K562 (cell line): ENCODE data around the gene CFAP53. TPM values are rescaled to one million over a fixed set of nuclear protein-coding genes. Genes with fewer than 3 reads are reported as not detected.
A peak's percentile ranks its signal among the peaks of the same experiment; 100 is the strongest.

Experiments
- BHLHE40 ChIP-seq: IDR thresholded peaks from 2 replicates; pipeline ENCODE4 v1.6.1; 2011; ENCODE audit warnings: low read length, improper control_type of control experiment
- CBFA2T3 ChIP-seq: fragments of 450-650 bp; IDR thresholded peaks from 2 replicates; pipeline ENCODE4 v1.6.1; 2017
- CXXC5 ChIP-seq: fragments of 250-450 bp; sonication (Bioruptor Pico); IDR thresholded peaks from 2 replicates; pipeline ENCODE4 v1.8.0; 2022; ENCODE audit warnings: inconsistent platforms, mild to moderate bottlenecking, moderate library complexity
- EP400 ChIP-seq: fragments of 450-650 bp; IDR thresholded peaks from 2 replicates; pipeline ENCODE4 v1.6.1; 2017; ENCODE audit warnings: antibody characterized with exemption, mild to moderate bottlenecking, moderate library complexity
- FOXK2 ChIP-seq, 2 experiments: fragments of 450-650 bp; IDR thresholded peaks in 1 of 2; conservative IDR thresholded peaks in 1 of 2; 2 replicates each; pipeline ENCODE4 v1.6.1; 2016; ENCODE audit warnings: low read depth in 2 of 2, mild to moderate bottlenecking in 1 of 2
- MTA3 ChIP-seq: fragments of 450-650 bp; formaldehyde crosslinking; IDR thresholded peaks from 2 replicates; pipeline ENCODE4 v1.6.1; 2017; ENCODE audit warnings: mild to moderate bottlenecking, borderline replicate concordance
- NCOA1 ChIP-seq: fragments of 450-650 bp; IDR thresholded peaks from 2 replicates; pipeline ENCODE4 v1.6.1; 2016; ENCODE audit warnings: low read depth
- PCBP1 ChIP-seq: fragments of 200-400 bp; formaldehyde crosslinking; IDR thresholded peaks from 2 replicates; pipeline ENCODE4 v1.6.1; 2018; ENCODE audit warnings: mild to moderate bottlenecking, low read depth, low read length; ENCODE audit not compliant: poor library complexity, severe bottlenecking
- PCBP2 ChIP-seq: fragments of 200-400 bp; formaldehyde crosslinking; IDR thresholded peaks from 2 replicates; pipeline ENCODE4 v1.6.1; 2018; ENCODE audit warnings: low read length, low read depth, mild to moderate bottlenecking, moderate library complexity; ENCODE audit not compliant: poor library complexity, severe bottlenecking
- TAF9B ChIP-seq: fragments of 450-650 bp; IDR thresholded peaks from 2 replicates; pipeline ENCODE4 v1.6.1; 2018; ENCODE audit warnings: mild to moderate bottlenecking; ENCODE audit not compliant: partially characterized antibody
- TRIM24 ChIP-seq, 2 experiments: fragments of 450-650 bp; IDR thresholded peaks; 2 replicates each; pipeline ENCODE4 v1.6.1; 2016
- YY1 ChIP-seq, 3 experiments: IDR thresholded peaks; 2 replicates each; pipeline ENCODE4 v1.6.1; 2011; ENCODE audit warnings: low read length in 2 of 3, mild to moderate bottlenecking in 2 of 3, moderate library complexity in 2 of 3, borderline replicate concordance in 1 of 3, control low read depth in 1 of 3, low read depth in 1 of 3; ENCODE audit not compliant: insufficient read depth in 3 of 3, insufficient replicate concordance in 2 of 3, control insufficient read depth in 1 of 3, insufficient read length in 1 of 3; ENCODE audit errors: extremely low read depth in 1 of 3
- ZFPM2 ChIP-seq: fragments of 250-450 bp; sonication (Bioruptor Pico); IDR thresholded peaks from 2 replicates; pipeline ENCODE4 v1.5.1; 2022; ENCODE audit warnings: mild to moderate bottlenecking
- ZNF253 ChIP-seq: fragments of 250-450 bp; sonication (Bioruptor Pico); conservative IDR thresholded peaks from 2 replicates; pipeline ENCODE4 v1.6.1; 2021; ENCODE audit warnings: mild to moderate bottlenecking
- ZNF766 ChIP-seq: fragments of 200-800 bp; sonication (Bioruptor generic); conservative IDR thresholded peaks from 2 replicates; pipeline ENCODE4 v1.6.1; 2016; ENCODE audit warnings: missing genetic modification characterization, missing compliant biosample characterization
- polyA plus RNA-seq, 8 experiments: library from polyadenylated mRNA; depleted of rRNA in 4 of 8; stranded (reverse) in 5 of 8; unstranded in 3 of 8; fragments of >200 nt; fragmentation: Nextera tagmentation in 2 of 8; fragmentation: Illumina TruSeq in 1 of 8; extraction: Ambion mirVana in 2 of 8; extraction: Trizol in 1 of 8; gene quantifications; 2 replicates each; pipeline versions ENCODE4 v1.2.1 to v1.2.3, GENCODE V29; 2011 to 2014; ENCODE audit warnings: inconsistent platforms in 1 of 8, missing spikeins in 1 of 8
- total RNA-seq, 7 experiments: library from RNA; depleted of rRNA in 6 of 7; stranded (reverse); fragments of >200 nt in 6 of 7; fragmentation: Illumina TruSeq in 2 of 7; extraction: Trizol in 2 of 7; gene quantifications; 2 replicates each; pipeline versions ENCODE4 v1.2.1 to v1.2.3, GENCODE V29; 2011 to 2021; ENCODE audit warnings: low replicate concordance in 1 of 7
- TF ChIP-seq, protein P1 (sequence below), 2 experiments: fragments of 450-650 bp in 1 of 2; sonication (generic) in 1 of 2; formaldehyde crosslinking in 1 of 2; IDR thresholded peaks in 1 of 2; conservative IDR thresholded peaks in 1 of 2; 2 replicates each; pipeline versions ENCODE4 v1.6.1 to v1.8.1; 2016 to 2023; ENCODE audit warnings: mild to moderate bottlenecking in 2 of 2, moderate library complexity in 2 of 2, inconsistent platforms in 1 of 2, missing genetic modification reagents in 1 of 2
- TF ChIP-seq, protein P2 (sequence below): IDR thresholded peaks from 2 replicates; pipeline ENCODE4 v1.6.1; 2012; ENCODE audit warnings: low read depth, low read length, improper control_type of control experiment, borderline replicate concordance

The CFAP53 gene
- total and polyA plus RNA-seq, 9 of the 15 experiments (the other 6 are each of a cell fraction or from before 2014, with no cell fraction given), result 0.21 to 1.9 (median 1.2) TPM

GRCh38 chr18:50281295-50281971 is 15.1 kb upstream of the CFAP53 start, which contains the start of gene MBD1 (continued):
- peak; percentile 60; the same call in 1 of the 2 replicates for TF ChIP-seq ZNF766 (CRISPR knock-in tag)
- 0 out of 2 replicates have a peak, but pooled peaks have one; percentile 7 for TF ChIP-seq CBFA2T3
- TF ChIP-seq BHLHE40, result peak; percentile 91
- TF ChIP-seq CXXC5 (CRISPR knock-in tag), result peak; percentile 77
- TF ChIP-seq TRIM24 (IDR thresholded peaks at IDR 0.05), result 0 out of 4 replicates have a peak, but pooled peaks of 1 of the 2 experiments have one; percentile 12
- TF ChIP-seq ZFPM2 (CRISPR knock-in tag), result no peak
- no peak for TF ChIP-seq NCOA1
- no peak for TF ChIP-seq PCBP2
- TF ChIP-seq, protein P1, sequence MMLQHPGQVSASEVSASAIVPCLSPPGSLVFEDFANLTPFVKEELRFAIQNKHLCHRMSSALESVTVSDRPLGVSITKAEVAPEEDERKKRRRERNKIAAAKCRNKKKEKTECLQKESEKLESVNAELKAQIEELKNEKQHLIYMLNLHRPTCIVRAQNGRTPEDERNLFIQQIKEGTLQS (IDR thresholded peaks at IDR 0.05), result no peak
- TF ChIP-seq, protein P1 (CRISPR knock-in tag; conservative IDR thresholded peaks at IDR 0.05), result no peak
- TF ChIP-seq, protein P2, sequence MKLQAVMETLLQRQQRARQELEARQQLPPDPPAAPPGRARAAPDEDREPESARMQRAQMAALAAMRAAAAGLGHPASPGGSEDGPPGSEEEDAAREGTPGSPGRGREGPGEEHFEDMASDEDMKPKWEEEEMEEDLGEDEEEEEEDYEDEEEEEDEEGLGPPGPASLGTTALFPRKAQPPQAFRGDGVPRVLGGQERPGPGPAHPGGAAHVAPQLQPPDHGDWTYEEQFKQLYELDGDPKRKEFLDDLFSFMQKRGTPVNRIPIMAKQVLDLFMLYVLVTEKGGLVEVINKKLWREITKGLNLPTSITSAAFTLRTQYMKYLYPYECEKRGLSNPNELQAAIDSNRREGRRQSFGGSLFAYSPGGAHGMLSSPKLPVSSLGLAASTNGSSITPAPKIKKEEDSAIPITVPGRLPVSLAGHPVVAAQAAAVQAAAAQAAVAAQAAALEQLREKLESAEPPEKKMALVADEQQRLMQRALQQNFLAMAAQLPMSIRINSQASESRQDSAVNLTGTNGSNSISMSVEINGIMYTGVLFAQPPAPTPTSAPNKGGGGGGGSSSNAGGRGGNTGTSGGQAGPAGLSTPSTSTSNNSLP, result no peak
- no peak for TF ChIP-seq ZNF253 (CRISPR knock-in tag)
- TF ChIP-seq EP400, result peak; percentile 86
- TF ChIP-seq FOXK2 (conservative IDR thresholded peaks at IDR 0.05 in 1 of 2, IDR thresholded peaks at IDR 0.05 in 1 of 2; ENCODE audit: low read depth in 2 of 2), result peak in 1 of 2 experiments; percentile 17; a peak in 1 of 4 replicates
- peak; percentile 34 for TF ChIP-seq PCBP1
- TF ChIP-seq TAF9B, result peak; percentile 80
- peak; percentile 5 to 28 (median 7) for TF ChIP-seq YY1 (IDR thresholded peaks at IDR 0.05; ENCODE audit: borderline replicate concordance in 1 of 3, control insufficient read depth in 1 of 3, extremely low read depth in 1 of 3, insufficient read depth in 3 of 3, insufficient read length in 1 of 3, insufficient replicate concordance in 2 of 3, low read depth in 1 of 3, low read length in 2 of 3)
- peak; percentile 45; the same call in 1 of the 2 replicates for TF ChIP-seq MTA3
